Tibial artery (tissue), 4 donors: ENCODE results near the gene TEKTIP1.

Source experiments
- DNase-seq, 2 donors: peaks; one replicate each; pipeline ENCODE4 v3.0.0-alpha.2; 2019
- H3K27ac ChIP-seq, 2 donors: fragments of 200-600 bp; sonication (generic) in 1 of 2; 1 replicate in 1 of 2; 2 replicates in 1 of 2; pipeline ENCODE4 v1.5.1; 2018 to 2019; ENCODE audit warnings: mild to moderate bottlenecking in 1 of 2
- H3K27me3 ChIP-seq, 2 donors: fragments of 200-600 bp; sonication (generic) in 1 of 2; one replicate each; pipeline versions ENCODE4 v1.5.1 to v1.6.0; 2016 to 2019
- H3K36me3 ChIP-seq, 3 donors: fragments of 200-600 bp; sonication (generic) in 2 of 3; one replicate each; pipeline ENCODE4 v1.5.1; 2016 to 2019; ENCODE audit warnings: mild to moderate bottlenecking in 2 of 3
- H3K4me1 ChIP-seq, 4 donors: fragments of 200-600 bp; sonication (generic) in 2 of 4; 1 replicate in 3 of 4; 2 replicates in 1 of 4; pipeline ENCODE4 v1.5.1; 2016 to 2019
- H3K4me3 ChIP-seq, 2 donors: fragments of 200-600 bp; sonication (generic) in 1 of 2; 1 replicate in 1 of 2; 2 replicates in 1 of 2; pipeline ENCODE4 v1.5.1; 2018 to 2019; ENCODE audit warnings: mild to moderate bottlenecking in 2 of 2
- H3K9me3 ChIP-seq, 3 donors: fragments of 200-600 bp; sonication (generic) in 1 of 3; one replicate each; pipeline ENCODE4 v1.5.1; 2016 to 2019
- intact Hi-C: fragments of 100-400 bp; cut with DNase I; formaldehyde crosslinking; loops from one replicate; pipeline ENCODE4 v1.15.0; 2023; ENCODE audit warnings: low total_unique reads
- TF ChIP-seq, protein P1 (sequence below), 2 experiments: fragments of 200-600 bp in 1 of 2; fragments of 450-650 bp in 1 of 2; IDR thresholded peaks; one replicate each; pipeline ENCODE4 v1.5.1; 2017 to 2019; ENCODE audit warnings: antibody characterized with exemption in 2 of 2, mild to moderate bottlenecking in 1 of 2, moderate library complexity in 1 of 2

The TEKTIP1 gene

GRCh38 chr19:3500429-3501101, 38.4 kb upstream of the TEKTIP1 start, which contains the start of gene DOHH:
Gene DOHH, minus strand, starts transcription at chr19:3500674. Its CDS starts 3,860 bp downstream, at chr19:3496814.
- Histone ChIP-seq H3K27ac (peak within 1 kb of the TSS; percentile 73 to 84), H3K9me3 (no peaks in the 10 kb centered on the region), H3K36me3 (peaks cover 11 to 16% (median 12%) of the 10 kb centered on the region in 3 donors), H3K4me1 (peaks cover 0 to 26% (median 16%) of the 10 kb centered on the region in 4 donors), H3K4me3 (peak within 1 kb of the TSS; percentile 73 to 81), H3K27me3 (no peaks in the 10 kb centered on the region)
- TF ChIP-seq, protein P1, sequence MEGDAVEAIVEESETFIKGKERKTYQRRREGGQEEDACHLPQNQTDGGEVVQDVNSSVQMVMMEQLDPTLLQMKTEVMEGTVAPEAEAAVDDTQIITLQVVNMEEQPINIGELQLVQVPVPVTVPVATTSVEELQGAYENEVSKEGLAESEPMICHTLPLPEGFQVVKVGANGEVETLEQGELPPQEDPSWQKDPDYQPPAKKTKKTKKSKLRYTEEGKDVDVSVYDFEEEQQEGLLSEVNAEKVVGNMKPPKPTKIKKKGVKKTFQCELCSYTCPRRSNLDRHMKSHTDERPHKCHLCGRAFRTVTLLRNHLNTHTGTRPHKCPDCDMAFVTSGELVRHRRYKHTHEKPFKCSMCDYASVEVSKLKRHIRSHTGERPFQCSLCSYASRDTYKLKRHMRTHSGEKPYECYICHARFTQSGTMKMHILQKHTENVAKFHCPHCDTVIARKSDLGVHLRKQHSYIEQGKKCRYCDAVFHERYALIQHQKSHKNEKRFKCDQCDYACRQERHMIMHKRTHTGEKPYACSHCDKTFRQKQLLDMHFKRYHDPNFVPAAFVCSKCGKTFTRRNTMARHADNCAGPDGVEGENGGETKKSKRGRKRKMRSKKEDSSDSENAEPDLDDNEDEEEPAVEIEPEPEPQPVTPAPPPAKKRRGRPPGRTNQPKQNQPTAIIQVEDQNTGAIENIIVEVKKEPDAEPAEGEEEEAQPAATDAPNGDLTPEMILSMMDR (IDR thresholded peaks at IDR 0.05) = peak in 1 of 2 experiments; percentile 5
- peak; percentile 93 to 96 for DNase-seq
- intact Hi-C loops = no loop called here

GRCh38 chr19:3501780-3502179, 37.2 kb upstream of the TEKTIP1 start:
- Histone ChIP-seq H3K9me3 (no peaks in the 10 kb centered on the region), H3K4me1 (peaks cover 0 to 30% (median 17%) of the 10 kb centered on the region in 4 donors), H3K36me3 (peaks cover 0 to 4% (median 0%) of the 10 kb centered on the region in 3 donors), H3K27me3 (no peaks in the 10 kb centered on the region), H3K4me3 (no peak overlapping the region), H3K27ac (no peak overlapping the region)
- intact Hi-C loops = no loop called here
- no peak for DNase-seq
- TF ChIP-seq, protein P1 (IDR thresholded peaks at IDR 0.05) = no peak

DNA sequence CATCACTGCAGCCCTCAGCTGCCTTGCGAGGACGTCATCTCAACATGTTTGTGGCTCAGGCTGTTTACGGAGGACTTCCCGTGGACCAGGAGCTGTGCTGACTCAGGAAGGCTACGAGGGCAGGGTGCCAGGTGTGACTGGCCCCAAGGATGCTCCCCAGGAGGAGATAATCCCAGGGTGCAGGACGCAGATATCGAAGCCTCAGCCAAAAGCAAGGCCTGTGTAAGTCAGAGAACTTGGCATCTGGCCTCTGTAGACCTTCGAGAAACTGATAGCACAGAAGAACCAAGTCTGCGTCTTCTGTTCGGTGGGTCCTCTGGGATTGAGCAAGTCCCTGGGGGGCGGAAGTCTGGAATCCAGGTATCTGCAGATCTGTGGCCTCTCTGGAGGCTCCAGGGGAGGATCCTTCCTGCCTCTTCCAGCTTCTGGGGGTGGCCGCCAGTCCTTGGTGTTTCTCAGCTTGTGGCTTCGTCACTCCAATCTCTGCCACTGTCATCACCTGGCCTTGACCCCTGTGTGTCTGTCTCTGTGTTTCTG, 35.9 kb upstream of the TEKTIP1 start:
- H3K4me1 ChIP-seq = peaks cover 0 to 41% (median 29%) of the 10 kb centered on the region in 4 donors
- H3K36me3 ChIP-seq = no peaks in the 10 kb centered on the region
- intact Hi-C loops = no loop called here
- no peaks in the 10 kb centered on the region for H3K27me3 ChIP-seq
- no peaks in the 10 kb centered on the region for H3K9me3 ChIP-seq
- no peak overlapping the region for H3K27ac ChIP-seq
- no peak for DNase-seq
- TF ChIP-seq, protein P1 (IDR thresholded peaks at IDR 0.05) = no peak
- no peak overlapping the region for H3K4me3 ChIP-seq

DNA sequence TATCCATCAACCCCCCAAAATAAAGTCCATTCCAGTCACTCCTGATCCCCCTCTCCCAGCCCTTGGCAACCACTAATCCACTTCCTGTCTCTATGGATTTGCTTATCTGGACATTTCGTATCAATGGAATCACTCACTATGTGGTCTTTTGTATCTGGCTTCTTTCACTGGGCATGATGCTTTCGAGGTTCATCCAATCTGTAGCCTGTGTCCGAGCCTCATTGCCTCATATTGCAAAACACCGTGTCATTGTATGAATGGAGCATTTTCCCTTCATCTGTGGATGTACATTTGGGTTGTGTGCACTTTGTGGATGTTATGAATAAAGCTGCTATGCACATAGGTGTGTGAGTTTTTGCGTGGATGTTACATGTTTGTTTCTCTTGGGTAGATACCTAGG, 34.2 kb upstream of the TEKTIP1 start:
- DNase-seq = no peak
- peaks cover 0 to 11% (median 0%) of the 10 kb centered on the region in 3 donors for H3K36me3 ChIP-seq
- no peak overlapping the region for H3K4me3 ChIP-seq
- no peaks in the 10 kb centered on the region for H3K27me3 ChIP-seq
- peaks cover 0 to 41% (median 27%) of the 10 kb centered on the region in 4 donors for H3K4me1 ChIP-seq
- H3K27ac ChIP-seq = no peak overlapping the region
- no peaks in the 10 kb centered on the region for H3K9me3 ChIP-seq
- intact Hi-C loops = no loop called here
- TF ChIP-seq, protein P1 (IDR thresholded peaks at IDR 0.05) = no peak

- Histone ChIP-seq H3K27me3 (no peaks in the 10 kb centered on the region), H3K27ac (peak within 1 kb of the TSS; percentile 83 to 95), H3K4me3 (peak within 1 kb of the TSS; percentile 96 to 100), H3K9me3 (no peaks in the 10 kb centered on the region), H3K4me1 (peaks cover 0 to 36% (median 23%) of the 10 kb centered on the region in 4 donors), H3K36me3 (peaks cover 0 to 21% (median 3%) of the 10 kb centered on the region in 3 donors)
- TF ChIP-seq, protein P1 (IDR thresholded peaks at IDR 0.05) = no peak
- intact Hi-C loops = no loop called here
- peak; percentile 99 for DNase-seq
Measured at GRCh38 chr19:3505598-3506383, 33.2 kb upstream of the TEKTIP1 start, which contains the start of gene FZR1. Gene FZR1, plus strand, starts transcription at chr19:3506311. Its CDS starts 16,679 bp downstream, at chr19:3522990.
